Measurements from ENCODE around the gene WNK2.
"Not testable (repeated sequence)": the region's sequence is repeated elsewhere in the genome, so short reads cannot be mapped to it uniquely, and the experiment has no call there.

WNK2 gene

GRCh38 chr9:93338196-93338595, 154.3 kb downstream of the WNK2 start:
- not testable (repeated sequence) for DNase-seq (ENCODE audit: low read depth)

GRCh38 chr9:93340091-93340490, 156.2 kb downstream of the WNK2 start:
- no peak for DNase-seq (ENCODE audit: low read depth)

GRCh38 chr9:93341820-93342219, 157.9 kb downstream of the WNK2 start:
- DNase-seq (ENCODE audit: low read depth), result not testable (repeated sequence)

GRCh38 chr9:93342428-93342827, 158.5 kb downstream of the WNK2 start:
- DNase-seq (ENCODE audit: low read depth), result not testable (repeated sequence)

- no peak for DNase-seq (ENCODE audit: low read depth)
These were observed 159.7 kb downstream of the WNK2 start for GRCh38 chr9:93343663-93344062.

- DNase-seq (ENCODE audit: low read depth), result no peak
These were observed 161.8 kb downstream of the WNK2 start for GRCh38 chr9:93345643-93346230.

- DNase-seq (ENCODE audit: low read depth), result no peak
These were observed 162.5 kb downstream of the WNK2 start for GRCh38 chr9:93346231-93347112.

- DNase-seq (ENCODE audit: low read depth), result not testable (repeated sequence)
These were observed 163.5 kb downstream of the WNK2 start for GRCh38 chr9:93347371-93347975.

GRCh38 chr9:93353413-93354310, 169.7 kb downstream of the WNK2 start:
- not testable (repeated sequence) for DNase-seq (ENCODE audit: low read depth)

GRCh38 chr9:93354451-93354850, 170.5 kb downstream of the WNK2 start:
- DNase-seq (ENCODE audit: low read depth), result no peak

GRCh38 chr9:93355827-93356226, 171.9 kb downstream of the WNK2 start:
- DNase-seq (ENCODE audit: low read depth), result no peak

- DNase-seq (ENCODE audit: low read depth), result no peak
These were observed 173.7 kb downstream of the WNK2 start for GRCh38 chr9:93357649-93358048.

GRCh38 chr9:93359907-93360306, 176.0 kb downstream of the WNK2 start:
- DNase-seq (ENCODE audit: low read depth), result not testable (repeated sequence)

- DNase-seq (ENCODE audit: low read depth), result no peak
These were observed 178.1 kb downstream of the WNK2 start for GRCh38 chr9:93361995-93362394.

GRCh38 chr9:93364734-93365426, 180.9 kb downstream of the WNK2 start:
- DNase-seq (ENCODE audit: low read depth), result no peak

- no peak for DNase-seq (ENCODE audit: low read depth)
These were observed 181.6 kb downstream of the WNK2 start for GRCh38 chr9:93365427-93366118.

- no peak for DNase-seq (ENCODE audit: low read depth)
These were observed 182.1 kb downstream of the WNK2 start for GRCh38 chr9:93366119-93366447.

- not testable (repeated sequence) for DNase-seq (ENCODE audit: low read depth)
These were observed 182.5 kb downstream of the WNK2 start for GRCh38 chr9:93366486-93366885.

GRCh38 chr9:93368437-93368836, 184.5 kb downstream of the WNK2 start:
- DNase-seq (ENCODE audit: low read depth), result no peak

- DNase-seq (ENCODE audit: low read depth), result no peak
These were observed 185.7 kb downstream of the WNK2 start for GRCh38 chr9:93369686-93370085.

Measured in non-pigmented ciliary epithelial cell (primary cell).